HepG2 (cell line): Measurements from ENCODE around the gene TOP1. TPM values are rescaled to one million over a fixed set of nuclear protein-coding genes. Genes with fewer than 3 reads are reported as not detected.

ENCODE experiments used
- HBP1 ChIP-seq: IDR thresholded peaks from 2 replicates; pipeline ENCODE4 v1.6.1; 2016; ENCODE audit warnings: low read depth, control low read depth
- HMGXB3 ChIP-seq: sonication (generic); formaldehyde crosslinking; IDR thresholded peaks from 2 replicates; pipeline ENCODE4 v1.4.0; 2020; ENCODE audit warnings: missing genetic modification reagents, borderline replicate concordance
- HNF1B ChIP-seq: sonication (generic); formaldehyde crosslinking; IDR thresholded peaks from 2 replicates; pipeline ENCODE4 v1.5.1; 2020; ENCODE audit warnings: mild to moderate bottlenecking, moderate library complexity, missing genetic modification reagents
- KLF15 ChIP-seq: sonication (generic); formaldehyde crosslinking; IDR thresholded peaks from 2 replicates; pipeline ENCODE4 v1.8.1; 2023; ENCODE audit warnings: borderline replicate concordance, mild to moderate bottlenecking, inconsistent platforms, missing genetic modification reagents, mixed read lengths
- MYNN ChIP-seq: sonication (generic); formaldehyde crosslinking; IDR thresholded peaks from 2 replicates; pipeline ENCODE4 v1.4.0; 2020; ENCODE audit warnings: mild to moderate bottlenecking, low read depth, missing genetic modification reagents
- REXO4 ChIP-seq: sonication (generic); formaldehyde crosslinking; IDR thresholded peaks from 2 replicates; pipeline ENCODE4 v1.8.0; 2022; ENCODE audit warnings: missing genetic modification reagents, mild to moderate bottlenecking, borderline replicate concordance
- TEAD2 ChIP-seq: sonication (generic); formaldehyde crosslinking; IDR thresholded peaks from 2 replicates; pipeline ENCODE4 v1.9.0; 2021; ENCODE audit warnings: missing genetic modification reagents
- ZFP90 ChIP-seq: sonication (generic); formaldehyde crosslinking; IDR thresholded peaks from 2 replicates; pipeline ENCODE4 v1.8.0; 2022; ENCODE audit warnings: missing genetic modification reagents, mild to moderate bottlenecking, inconsistent platforms, borderline replicate concordance
- ZNF232 ChIP-seq: sonication (generic); formaldehyde crosslinking; IDR thresholded peaks from 2 replicates; pipeline ENCODE4 v1.4.0; 2020; ENCODE audit warnings: missing genetic modification reagents, borderline replicate concordance
- ZNF24 ChIP-seq: fragments of 450-650 bp; IDR thresholded peaks from 2 replicates; pipeline ENCODE4 v1.6.1; 2017; ENCODE audit warnings: antibody characterized with exemption, mild to moderate bottlenecking
- ZNF282 ChIP-seq: fragments of 450-650 bp; IDR thresholded peaks from 2 replicates; pipeline ENCODE4 v1.6.1; 2018; ENCODE audit not compliant: partially characterized antibody
- ZNF350 ChIP-seq: sonication (generic); formaldehyde crosslinking; IDR thresholded peaks from 2 replicates; pipeline ENCODE4 v1.4.0; 2020; ENCODE audit warnings: mild to moderate bottlenecking, low read depth, missing genetic modification reagents, borderline replicate concordance
- ZNF354B ChIP-seq: sonication (generic); formaldehyde crosslinking; IDR thresholded peaks from 2 replicates; pipeline ENCODE4 v1.8.0; 2022; ENCODE audit warnings: mild to moderate bottlenecking, missing genetic modification reagents
- ZNF431 ChIP-seq: sonication (generic); formaldehyde crosslinking; IDR thresholded peaks from 2 replicates; pipeline ENCODE4 v1.9.0; 2022; ENCODE audit warnings: missing genetic modification reagents, low read depth, mild to moderate bottlenecking, borderline replicate concordance
- ZNF496 ChIP-seq: sonication (generic); formaldehyde crosslinking; IDR thresholded peaks from 2 replicates; pipeline ENCODE4 v1.8.1; 2023; ENCODE audit warnings: mild to moderate bottlenecking, moderate library complexity, missing genetic modification reagents; ENCODE audit not compliant: insufficient replicate concordance
- ZNF598 ChIP-seq: sonication (generic); formaldehyde crosslinking; IDR thresholded peaks from 2 replicates; pipeline ENCODE4 v1.5.1; 2020; ENCODE audit warnings: mild to moderate bottlenecking, missing genetic modification reagents, borderline replicate concordance
- ZNF713 ChIP-seq: sonication (generic); formaldehyde crosslinking; IDR thresholded peaks from 2 replicates; pipeline ENCODE4 v1.4.0; 2020; ENCODE audit warnings: mild to moderate bottlenecking, missing genetic modification reagents
- ZNF720 ChIP-seq: sonication (generic); formaldehyde crosslinking; IDR thresholded peaks from 2 replicates; pipeline ENCODE4 v1.4.0; 2020; ENCODE audit warnings: missing genetic modification reagents
- ZNF775 ChIP-seq: sonication (generic); formaldehyde crosslinking; IDR thresholded peaks from 2 replicates; pipeline ENCODE4 v1.4.0; 2020; ENCODE audit warnings: missing genetic modification reagents, mild to moderate bottlenecking, moderate library complexity, borderline replicate concordance
- polyA plus RNA-seq, 8 experiments: library from polyadenylated mRNA; depleted of rRNA in 3 of 8; stranded (reverse) in 7 of 8; unstranded in 1 of 8; fragments of >200 nt; fragmentation: Illumina TruSeq in 4 of 8; extraction: Trizol in 4 of 8; gene quantifications; 2 replicates each; pipeline versions ENCODE4 v1.2.1 to v1.2.3, GENCODE V29; 2011 to 2016; ENCODE audit warnings: low read depth in 4 of 8, missing spikeins in 1 of 8, mixed read lengths in 1 of 8; ENCODE audit not compliant: insufficient read depth in 1 of 8
- total RNA-seq, 5 experiments: library from RNA; depleted of rRNA; stranded (reverse); fragments of >200 nt; fragmentation: Illumina TruSeq; extraction: Trizol; gene quantifications; 2 replicates each; pipeline ENCODE4 v1.2.3, GENCODE V29; 2016; ENCODE audit warnings: low read depth in 1 of 5
- TF ChIP-seq, protein P1 (sequence below): sonication (generic); formaldehyde crosslinking; IDR thresholded peaks from 2 replicates; pipeline ENCODE4 v1.8.0; 2022; ENCODE audit warnings: mild to moderate bottlenecking, missing genetic modification reagents, moderate library complexity

Gene TOP1
- total and polyA plus RNA-seq, 2 of the 13 experiments (the other 11 are each of a cell fraction or from before 2014, with no cell fraction given): 10.2 to 19.4 TPM

DNA sequence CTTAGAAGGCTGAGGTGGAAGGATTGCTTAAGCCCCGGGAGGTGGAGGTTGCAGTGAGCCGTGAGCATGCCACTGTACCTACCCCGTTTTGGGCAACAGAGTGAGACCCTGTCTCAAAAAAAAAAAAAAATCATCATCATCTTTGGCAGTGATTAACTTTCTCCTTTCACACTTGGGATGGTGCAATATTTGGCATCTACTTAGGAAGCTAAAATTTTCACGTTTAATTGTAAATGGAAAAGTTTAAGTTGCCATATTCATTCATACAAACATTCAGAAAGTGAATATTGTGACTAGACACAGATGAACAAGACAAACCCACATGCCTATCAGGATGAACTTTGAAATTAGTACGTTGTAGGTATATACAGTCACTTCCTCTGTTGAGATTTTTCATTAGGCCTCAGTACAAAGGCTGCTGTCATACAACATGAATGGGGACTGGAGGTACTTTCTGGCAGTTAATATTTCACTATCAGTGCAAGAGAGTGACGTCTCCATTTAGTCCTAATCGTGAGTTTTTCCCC, 10.3 kb downstream of the TOP1 start (continued):
- TF ChIP-seq TEAD2 (CRISPR knock-in tag) (no peak), ZNF720 (CRISPR knock-in tag) (no peak), HBP1 (CRISPR knock-in tag) (peak; percentile 86), ZNF350 (CRISPR knock-in tag) (no peak), KLF15 (CRISPR knock-in tag) (no peak), HMGXB3 (CRISPR knock-in tag) (no peak), ZNF775 (CRISPR knock-in tag) (0 out of 2 replicates have a peak, but pooled peaks have one; percentile 73), REXO4 (CRISPR knock-in tag) (no peak), HNF1B (CRISPR knock-in tag) (peak; percentile 21; the same call in 1 of the 2 replicates), MYNN (CRISPR knock-in tag) (no peak), ZFP90 (CRISPR knock-in tag) (0 out of 2 replicates have a peak, but pooled peaks have one; percentile 14), ZNF713 (CRISPR knock-in tag) (no peak), ZNF598 (CRISPR knock-in tag) (0 out of 2 replicates have a peak, but pooled peaks have one; percentile 52), ZNF496 (CRISPR knock-in tag) (no peak), ZNF282 (no peak), ZNF354B (no peak), ZNF431 (CRISPR knock-in tag) (no peak; the same call in 1 of the 2 replicates), ZNF232 (CRISPR knock-in tag) (no peak), ZNF24 (no peak)
- TF ChIP-seq, protein P1, sequence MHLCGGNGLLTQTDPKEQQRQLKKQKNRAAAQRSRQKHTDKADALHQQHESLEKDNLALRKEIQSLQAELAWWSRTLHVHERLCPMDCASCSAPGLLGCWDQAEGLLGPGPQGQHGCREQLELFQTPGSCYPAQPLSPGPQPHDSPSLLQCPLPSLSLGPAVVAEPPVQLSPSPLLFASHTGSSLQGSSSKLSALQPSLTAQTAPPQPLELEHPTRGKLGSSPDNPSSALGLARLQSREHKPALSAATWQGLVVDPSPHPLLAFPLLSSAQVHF: no peak
